Neural cell (in vitro differentiated cells): Measurements from ENCODE around the gene NME9. TPM values are rescaled to one million over a fixed set of nuclear protein-coding genes. Genes with fewer than 3 reads are reported as not detected.

Experiments
- H2AFZ ChIP-seq: fragments of 200-600, 300-800 bp; sonication (generic), shearing (Covaris generic); 2 replicates; pipeline ENCODE4 v1.6.0; 2014; ENCODE audit warnings: low read depth, mild to moderate bottlenecking, antibody characterized with exemption, low read length, moderate library complexity
- H3F3A ChIP-seq: fragments of 200-600 bp; shearing (Covaris generic); 2 replicates; pipeline ENCODE4 v1.6.1; 2016; ENCODE audit warnings: mild to moderate bottlenecking, moderate library complexity, mixed read lengths, antibody characterized with exemption, low read length; ENCODE audit not compliant: insufficient read depth, poor library complexity, severe bottlenecking
- H3K27ac ChIP-seq: fragments of 200-600, 300-800 bp; sonication (generic), shearing (Covaris generic); 2 replicates; pipeline ENCODE4 v1.5.1; 2014; ENCODE audit warnings: mild to moderate bottlenecking, low read length, moderate library complexity
- H3K27me3 ChIP-seq: fragments of 300-800, 200-600 bp; sonication (generic), shearing (Covaris generic); 2 replicates; pipeline ENCODE4 v1.6.0; 2014; ENCODE audit warnings: mild to moderate bottlenecking, low read depth, low read length, moderate library complexity; ENCODE audit not compliant: insufficient read depth
- H3K36me3 ChIP-seq: fragments of 300-800, 200-600 bp; sonication (generic), shearing (Covaris generic); 2 replicates; pipeline ENCODE4 v1.5.1; 2014; ENCODE audit warnings: mild to moderate bottlenecking, antibody characterized with exemption, low read length, moderate library complexity; ENCODE audit not compliant: insufficient read depth
- H3K4me2 ChIP-seq: fragments of 300-800, 200-600 bp; sonication (generic), shearing (Covaris generic); 2 replicates; pipeline ENCODE4 v1.6.0; 2014; ENCODE audit warnings: mild to moderate bottlenecking, low read length
- H3K4me3 ChIP-seq: fragments of 300-800, 200-600 bp; sonication (generic), shearing (Covaris generic); 2 replicates; pipeline ENCODE4 v1.5.1; 2014; ENCODE audit warnings: mild to moderate bottlenecking, low read length, moderate library complexity
- H3K79me2 ChIP-seq: fragments of 200-600 bp; shearing (Covaris generic); replicated peaks from 2 replicates; pipeline ENCODE4 v1.6.0; 2014; ENCODE audit warnings: mild to moderate bottlenecking, low read length, moderate library complexity; ENCODE audit not compliant: insufficient read depth
- H3K9ac ChIP-seq: fragments of 300-800, 200-600 bp; sonication (generic), shearing (Covaris generic); 2 replicates; pipeline ENCODE4 v1.6.1; 2016; ENCODE audit warnings: mild to moderate bottlenecking, low read length, mixed read lengths
- H3K9me2 ChIP-seq: fragments of 200-600 bp; shearing (Covaris generic); 2 replicates; pipeline ENCODE4 v1.6.1; 2016; ENCODE audit warnings: mild to moderate bottlenecking, low read length, mixed read lengths; ENCODE audit not compliant: insufficient read depth
- H3K9me3 ChIP-seq: fragments of 200-600, 300-800 bp; sonication (generic), shearing (Covaris generic); 2 replicates; pipeline ENCODE4 v1.6.1; 2016; ENCODE audit warnings: mild to moderate bottlenecking, mixed run types, low read length, moderate library complexity, mixed read lengths
- H4K20me1 ChIP-seq: fragments of 200-600 bp; shearing (Covaris generic); 2 replicates; pipeline ENCODE4 v1.6.1; 2016; ENCODE audit warnings: mild to moderate bottlenecking, mixed run types; ENCODE audit not compliant: insufficient read depth
- CTCF ChIP-seq: fragments of 450-650 bp; IDR thresholded peaks from 2 replicates; pipeline ENCODE4 v1.5.1; 2014; ENCODE audit warnings: antibody characterized with exemption, mild to moderate bottlenecking, moderate library complexity; ENCODE audit not compliant: poor library complexity, severe bottlenecking
- EP300 ChIP-seq: fragments of 450-650 bp; conservative IDR thresholded peaks from 2 replicates; pipeline ENCODE4 v1.6.1; 2014; ENCODE audit warnings: antibody characterized with exemption, mild to moderate bottlenecking, moderate library complexity; ENCODE audit not compliant: poor library complexity, severe bottlenecking
- EZH2 ChIP-seq: fragments of 200-600, 300-800 bp; shearing (Covaris generic), sonication (generic); IDR thresholded peaks from 2 replicates; pipeline ENCODE4 v1.6.1; 2014; ENCODE audit warnings: antibody characterized with exemption, low read length, borderline replicate concordance, mild to moderate bottlenecking; ENCODE audit not compliant: insufficient read depth, poor library complexity, severe bottlenecking
- MXI1 ChIP-seq: fragments of 450-650 bp; conservative IDR thresholded peaks from 2 replicates; pipeline ENCODE4 v1.6.1; 2014; ENCODE audit warnings: antibody characterized with exemption, mild to moderate bottlenecking; ENCODE audit not compliant: poor library complexity, severe bottlenecking
- POLR2AphosphoS5 ChIP-seq: IDR thresholded peaks from 2 replicates; pipeline ENCODE4 v1.6.1; 2012
- RAD21 ChIP-seq: fragments of 450-650 bp; conservative IDR thresholded peaks from 2 replicates; pipeline ENCODE4 v1.6.1; 2014; ENCODE audit warnings: antibody characterized with exemption, mild to moderate bottlenecking, moderate library complexity
- REST ChIP-seq: IDR thresholded peaks from 2 replicates; pipeline ENCODE4 v1.6.1; 2012; ENCODE audit warnings: borderline replicate concordance
- SMC3 ChIP-seq: fragments of 450-650 bp; conservative IDR thresholded peaks from 2 replicates; pipeline ENCODE4 v1.6.1; 2014; ENCODE audit warnings: antibody characterized with exemption, mild to moderate bottlenecking, moderate library complexity; ENCODE audit not compliant: poor library complexity
- TAF1 ChIP-seq: IDR thresholded peaks from 2 replicates; pipeline ENCODE4 v1.6.1; 2012; ENCODE audit warnings: low read depth
- polyA plus RNA-seq: library from polyadenylated mRNA; depleted of rRNA; stranded (reverse); fragments of >200 nt; gene quantifications from 2 replicates; pipeline ENCODE4 v1.2.3, GENCODE V29; 2014

Gene NME9
- polyA plus RNA-seq, 1 donor from 2014 or later: 17.4 TPM

- no peak overlapping the region for H3K9ac ChIP-seq
- no peaks in the 10 kb centered on the region for H3K36me3 ChIP-seq
- no peaks in the 10 kb centered on the region for H3K9me3 ChIP-seq
- H2AFZ ChIP-seq: no peak overlapping the region
- H3K4me3 ChIP-seq: no peak overlapping the region
- no peaks in the 10 kb centered on the region for H3K79me2 ChIP-seq
- no peaks in the 10 kb centered on the region for H4K20me1 ChIP-seq
- H3K27me3 ChIP-seq: no peaks in the 10 kb centered on the region
- TF ChIP-seq POLR2AphosphoS5 (no peak), SMC3 (no peak), EZH2 (no peak), TAF1 (no peak)
- no peaks in the 10 kb centered on the region for H3K9me2 ChIP-seq
- H3K4me2 ChIP-seq: no peak overlapping the region
- H3K27ac ChIP-seq: no peak overlapping the region
- H3F3A ChIP-seq: no peaks in the 10 kb centered on the region
Observed at GRCh38 chr3:138351916-138352550, 22.4 kb upstream of the NME9 start.

- H3K36me3 ChIP-seq: no peaks in the 10 kb centered on the region
- no peak overlapping the region for H3K27ac ChIP-seq
- no peaks in the 10 kb centered on the region for H3K9me2 ChIP-seq
- no peaks in the 10 kb centered on the region for H3K79me2 ChIP-seq
- no peaks in the 10 kb centered on the region for H4K20me1 ChIP-seq
- H3K4me2 ChIP-seq: no peak overlapping the region
- H3K27me3 ChIP-seq: no peaks in the 10 kb centered on the region
- H2AFZ ChIP-seq: no peak overlapping the region
- no peak overlapping the region for H3K9ac ChIP-seq
- no peak overlapping the region for H3K4me3 ChIP-seq
- no peak for TF ChIP-seq MXI1
- no peak for TF ChIP-seq CTCF
- no peak for TF ChIP-seq EZH2
- TF ChIP-seq POLR2AphosphoS5: no peak
- TF ChIP-seq SMC3: no peak
- no peak for TF ChIP-seq EP300
- TF ChIP-seq REST: no peak
- no peak for TF ChIP-seq RAD21
- TF ChIP-seq TAF1: no peak
- H3F3A ChIP-seq: no peaks in the 10 kb centered on the region
- H3K9me3 ChIP-seq: no peaks in the 10 kb centered on the region
Observed at GRCh38 chr3:138351151-138351550, 21.5 kb upstream of the NME9 start.
